Occipital lobe (tissue), 2 donors: ENCODE data around the gene SETD1A. TPM values are rescaled to one million over a fixed set of nuclear protein-coding genes. Genes with fewer than 3 reads are reported as not detected.
A peak's percentile ranks its signal among the peaks of the same experiment; 100 is the strongest.

Experiments used
- DNase-seq: peaks from one replicate; lab custom pipeline; 2025; lab: John Stamatoyannopoulos, UW
- total RNA-seq: library from RNA; depleted of rRNA; stranded (reverse); fragments of >200 nt; gene quantifications from one replicate; pipeline ENCODE4 v1.2.3, GENCODE V29; 2014

The SETD1A gene
- total RNA-seq, 1 donor from 2014 or later: 1.6 TPM

GRCh38 chr16:30953511-30954124 lies 3.9 kb upstream of the SETD1A start:
- peak; percentile 43 for DNase-seq

- DNase-seq: no peak
Observed at GRCh38 chr16:30954993-30955392, 2.6 kb upstream of the SETD1A start.

GRCh38 chr16:30956601-30957455 lies 726 bp upstream of the SETD1A start:
- peak; percentile 57 for DNase-seq

- peak; percentile 48 for DNase-seq
Observed at GRCh38 chr16:30958175-30959079, 873 bp downstream of the SETD1A start.

- DNase-seq: no peak
Observed at GRCh38 chr16:30961384-30961783, 3.8 kb downstream of the SETD1A start.

- DNase-seq: no peak
Observed at GRCh38 chr16:30963925-30964511, 6.5 kb downstream of the SETD1A start.

GRCh38 chr16:30964574-30965226 lies 7.1 kb downstream of the SETD1A start:
- no peak for DNase-seq

- DNase-seq: no peak
Observed at GRCh38 chr16:30965436-30965835, 7.9 kb downstream of the SETD1A start.

- no peak for DNase-seq
Observed at GRCh38 chr16:30966033-30966619, 8.6 kb downstream of the SETD1A start.

GRCh38 chr16:30967795-30968194 lies 10.2 kb downstream of the SETD1A start:
- no peak for DNase-seq

GRCh38 chr16:30969246-30969842 lies 11.8 kb downstream of the SETD1A start:
- no peak for DNase-seq

GRCh38 chr16:30971298-30971697 lies 13.7 kb downstream of the SETD1A start:
- DNase-seq: no peak

GRCh38 chr16:30972872-30973271 lies 15.3 kb downstream of the SETD1A start:
- DNase-seq: no peak

GRCh38 chr16:30974348-30974747 lies 16.8 kb downstream of the SETD1A start:
- DNase-seq: no peak

- DNase-seq: no peak
Observed at GRCh38 chr16:30976486-30976885, 18.9 kb downstream of the SETD1A start.

- DNase-seq: no peak
Observed at GRCh38 chr16:30977502-30977901, 19.9 kb downstream of the SETD1A start.

- no peak for DNase-seq
Observed at GRCh38 chr16:30979170-30980022, 21.8 kb downstream of the SETD1A start.

GRCh38 chr16:30980023-30980371 lies 22.4 kb downstream of the SETD1A start:
- DNase-seq: no peak

- DNase-seq: no peak
Observed at GRCh38 chr16:30980434-30980833, 22.9 kb downstream of the SETD1A start.
